Astrocyte (in vitro differentiated cells and primary cell): ENCODE measurements around the gene KRTAP10-2.

Experiments
- EZH2 ChIP-seq: IDR thresholded peaks from 2 replicates; pipeline ENCODE4 v1.6.1; 2012; ENCODE audit warnings: mild to moderate bottlenecking, low read length, inconsistent platforms; ENCODE audit not compliant: insufficient read depth
- TF ChIP-seq, protein P1 (sequence below): IDR thresholded peaks from 2 replicates; pipeline ENCODE4 v1.5.1; 2011; ENCODE audit warnings: low read depth, mild to moderate bottlenecking, inconsistent platforms, low read length, moderate library complexity; ENCODE audit not compliant: insufficient read depth

DNA sequence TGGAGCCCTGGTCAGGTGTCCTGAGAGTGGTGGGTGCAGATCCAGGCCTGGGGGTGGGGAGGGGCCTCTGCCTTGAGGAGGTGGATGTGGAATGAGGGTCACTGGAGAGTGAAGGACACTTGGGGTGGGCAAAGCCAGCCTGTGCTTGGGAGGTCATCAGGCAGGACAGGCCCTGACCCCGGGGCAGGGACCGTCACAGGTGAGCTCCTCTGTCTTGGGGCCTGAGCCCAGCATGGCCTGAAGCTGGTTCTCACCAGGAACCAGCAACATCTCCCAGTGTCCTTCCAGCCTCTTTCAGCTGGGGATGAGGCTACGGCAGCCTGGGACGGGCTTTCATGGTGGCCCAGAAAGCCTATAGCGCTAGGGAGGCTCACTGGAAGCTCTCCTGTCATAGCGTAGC lies 831 bp upstream of the KRTAP10-2 start:
- TF ChIP-seq EZH2 = no peak
- TF ChIP-seq, protein P1, sequence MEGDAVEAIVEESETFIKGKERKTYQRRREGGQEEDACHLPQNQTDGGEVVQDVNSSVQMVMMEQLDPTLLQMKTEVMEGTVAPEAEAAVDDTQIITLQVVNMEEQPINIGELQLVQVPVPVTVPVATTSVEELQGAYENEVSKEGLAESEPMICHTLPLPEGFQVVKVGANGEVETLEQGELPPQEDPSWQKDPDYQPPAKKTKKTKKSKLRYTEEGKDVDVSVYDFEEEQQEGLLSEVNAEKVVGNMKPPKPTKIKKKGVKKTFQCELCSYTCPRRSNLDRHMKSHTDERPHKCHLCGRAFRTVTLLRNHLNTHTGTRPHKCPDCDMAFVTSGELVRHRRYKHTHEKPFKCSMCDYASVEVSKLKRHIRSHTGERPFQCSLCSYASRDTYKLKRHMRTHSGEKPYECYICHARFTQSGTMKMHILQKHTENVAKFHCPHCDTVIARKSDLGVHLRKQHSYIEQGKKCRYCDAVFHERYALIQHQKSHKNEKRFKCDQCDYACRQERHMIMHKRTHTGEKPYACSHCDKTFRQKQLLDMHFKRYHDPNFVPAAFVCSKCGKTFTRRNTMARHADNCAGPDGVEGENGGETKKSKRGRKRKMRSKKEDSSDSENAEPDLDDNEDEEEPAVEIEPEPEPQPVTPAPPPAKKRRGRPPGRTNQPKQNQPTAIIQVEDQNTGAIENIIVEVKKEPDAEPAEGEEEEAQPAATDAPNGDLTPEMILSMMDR = no peak
